Upper lobe of left lung (tissue), 6 donors: ENCODE measurements around the gene SCRT2. TPM values are rescaled to one million over a fixed set of nuclear protein-coding genes. Genes with fewer than 3 reads are reported as not detected.

Experiments
- ATAC-seq, 2 donors: fragments of 200-7000 bp; cut with Tn5 transposase; one replicate each; pipeline ENCODE4 v1.9.1; 2022; ENCODE audit warnings: mild to moderate bottlenecking in 2 of 2, moderate library complexity in 2 of 2; ENCODE audit not compliant: low FRiP score in 2 of 2
- DNase-seq, 2 donors: peaks; one replicate each; pipeline ENCODE4 v3.0.0-alpha.2; 2019 to 2020
- H3K27ac ChIP-seq, 4 donors: fragments of 200-600 bp; sonication (generic); one replicate each; pipeline ENCODE4 v1.5.1; 2016 to 2019
- H3K27me3 ChIP-seq, 4 donors: fragments of 200-600 bp; sonication (generic); one replicate each; pipeline ENCODE4 v1.5.1; 2017 to 2019
- H3K36me3 ChIP-seq, 4 donors: fragments of 200-600 bp; sonication (generic); one replicate each; pipeline ENCODE4 v1.5.1; 2016 to 2019
- H3K4me1 ChIP-seq, 4 donors: fragments of 200-600 bp; sonication (generic); one replicate each; pipeline ENCODE4 v1.5.1; 2018 to 2019
- H3K4me3 ChIP-seq, 4 donors: fragments of 200-600 bp; sonication (generic); one replicate each; pipeline ENCODE4 v1.5.1; 2017 to 2019; ENCODE audit warnings: mild to moderate bottlenecking in 2 of 4, moderate library complexity in 1 of 4
- H3K9me3 ChIP-seq, 4 donors: fragments of 200-600 bp; sonication (generic); one replicate each; pipeline ENCODE4 v1.5.1; 2018 to 2019
- EP300 ChIP-seq, 4 donors: sonication (generic); formaldehyde crosslinking; IDR thresholded peaks; one replicate each; pipeline ENCODE4 v1.5.1; 2017; ENCODE audit warnings: antibody characterized with exemption in 4 of 4, control low read depth in 2 of 4
- POLR2A ChIP-seq, 4 donors: fragments of 450-650 bp; IDR thresholded peaks; one replicate each; pipeline ENCODE4 v1.5.1; 2016 to 2017; ENCODE audit warnings: antibody characterized with exemption in 4 of 4, mild to moderate bottlenecking in 2 of 4
- POLR2AphosphoS5 ChIP-seq, 2 donors: sonication (generic); formaldehyde crosslinking; IDR thresholded peaks; one replicate each; pipeline ENCODE4 v1.5.1; 2017; ENCODE audit warnings: antibody characterized with exemption in 2 of 2
- WGBS, 2 donors: methylation state at CpG; one replicate each; pipeline ENCODE4 v1.1.5; 2017 to 2018; 5-methylcytosine and 5-hydroxymethylcytosine counted together
- total RNA-seq, 6 donors: library from RNA; depleted of rRNA in 4 of 6; stranded (reverse); fragments of >200 nt in 4 of 6; gene quantifications; one replicate each; pipeline versions ENCODE4 v1.1.0 to v1.2.1, GENCODE V29; 2016 to 2021
- TF ChIP-seq, protein P1 (sequence below), 6 experiments: fragments of 450-650 bp in 4 of 6; fragments of 200-600 bp in 2 of 6; sonication (generic) in 2 of 6; IDR thresholded peaks; one replicate each; pipeline ENCODE4 v1.5.1; 2016 to 2019; ENCODE audit warnings: antibody characterized with exemption in 6 of 6
- donor health status: DM: no; HTN: no; CAD: no; lungs with moderate emphysema.
- donor health status: DM: no; HTN: yes; CAD: no; lungs with severe emphysema.

SCRT2 gene
- total RNA-seq, 6 donors from 2014 or later: not detected

DNA sequence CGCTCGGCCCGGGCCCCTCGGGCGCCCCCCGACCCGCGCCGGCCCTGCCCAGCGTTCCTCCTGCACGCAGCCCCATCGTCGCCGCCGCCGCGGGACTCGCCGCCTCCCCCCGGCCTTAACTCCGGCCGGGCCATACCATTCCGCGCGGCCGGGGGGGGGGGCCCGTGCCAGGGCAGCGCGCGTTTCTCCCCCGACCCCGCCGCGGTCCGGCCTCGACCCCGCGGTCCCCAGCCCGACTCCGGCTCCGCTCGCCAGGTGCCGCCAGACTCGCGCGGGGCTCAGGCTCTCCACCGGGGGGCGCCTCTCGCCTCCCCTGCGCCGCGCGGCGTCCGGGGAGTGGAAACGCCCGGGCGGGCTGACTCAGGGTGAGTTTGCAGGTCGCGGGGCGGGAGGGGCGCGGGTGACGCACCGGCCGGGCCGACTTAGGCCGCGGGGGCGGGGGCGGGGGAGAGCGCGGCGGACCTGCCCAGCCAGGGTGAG is 22.5 kb downstream of the SCRT2 start, which contains the start of gene SRXN1:
TSS of gene SRXN1 (minus strand) at position 91 of the 480 bp plus-strand sequence. CDS start at position 76, 15 bp downstream.
- DNase-seq (peak; percentile 95 to 98), ATAC-seq (peak; percentile 90 to 97)
- H3K4me3 ChIP-seq: peak within 1 kb of the TSS; percentile 81 to 87 (median 84)
- peaks cover 16 to 38% (median 20%) of the 10 kb centered on the region in 4 donors for H3K4me1 ChIP-seq
- H3K27ac ChIP-seq: peak within 1 kb of the TSS; percentile 80 to 95 (median 86)
- H3K36me3 ChIP-seq: peaks cover 5 to 25% (median 13%) of the 10 kb centered on the region in 4 donors
- H3K27me3 ChIP-seq: no peaks in the 10 kb centered on the region
- peak; percentile 14 to 64 for TF ChIP-seq POLR2AphosphoS5 (IDR thresholded peaks at IDR 0.05)
- TF ChIP-seq, protein P1, sequence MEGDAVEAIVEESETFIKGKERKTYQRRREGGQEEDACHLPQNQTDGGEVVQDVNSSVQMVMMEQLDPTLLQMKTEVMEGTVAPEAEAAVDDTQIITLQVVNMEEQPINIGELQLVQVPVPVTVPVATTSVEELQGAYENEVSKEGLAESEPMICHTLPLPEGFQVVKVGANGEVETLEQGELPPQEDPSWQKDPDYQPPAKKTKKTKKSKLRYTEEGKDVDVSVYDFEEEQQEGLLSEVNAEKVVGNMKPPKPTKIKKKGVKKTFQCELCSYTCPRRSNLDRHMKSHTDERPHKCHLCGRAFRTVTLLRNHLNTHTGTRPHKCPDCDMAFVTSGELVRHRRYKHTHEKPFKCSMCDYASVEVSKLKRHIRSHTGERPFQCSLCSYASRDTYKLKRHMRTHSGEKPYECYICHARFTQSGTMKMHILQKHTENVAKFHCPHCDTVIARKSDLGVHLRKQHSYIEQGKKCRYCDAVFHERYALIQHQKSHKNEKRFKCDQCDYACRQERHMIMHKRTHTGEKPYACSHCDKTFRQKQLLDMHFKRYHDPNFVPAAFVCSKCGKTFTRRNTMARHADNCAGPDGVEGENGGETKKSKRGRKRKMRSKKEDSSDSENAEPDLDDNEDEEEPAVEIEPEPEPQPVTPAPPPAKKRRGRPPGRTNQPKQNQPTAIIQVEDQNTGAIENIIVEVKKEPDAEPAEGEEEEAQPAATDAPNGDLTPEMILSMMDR (IDR thresholded peaks at IDR 0.05): peak; percentile 57 to 87 (median 76)
- peak in 2 of 4 donors; percentile 60 to 78 for TF ChIP-seq POLR2A (IDR thresholded peaks at IDR 0.05)
- TF ChIP-seq EP300 (IDR thresholded peaks at IDR 0.05): no peak
- H3K9me3 ChIP-seq: no peaks in the 10 kb centered on the region
- 2% methylated on average over 18 of the region's 74 CpGs; no CpG with 5 or more reads in 1 of the 2 donors for WGBS, 2 donors

DNA sequence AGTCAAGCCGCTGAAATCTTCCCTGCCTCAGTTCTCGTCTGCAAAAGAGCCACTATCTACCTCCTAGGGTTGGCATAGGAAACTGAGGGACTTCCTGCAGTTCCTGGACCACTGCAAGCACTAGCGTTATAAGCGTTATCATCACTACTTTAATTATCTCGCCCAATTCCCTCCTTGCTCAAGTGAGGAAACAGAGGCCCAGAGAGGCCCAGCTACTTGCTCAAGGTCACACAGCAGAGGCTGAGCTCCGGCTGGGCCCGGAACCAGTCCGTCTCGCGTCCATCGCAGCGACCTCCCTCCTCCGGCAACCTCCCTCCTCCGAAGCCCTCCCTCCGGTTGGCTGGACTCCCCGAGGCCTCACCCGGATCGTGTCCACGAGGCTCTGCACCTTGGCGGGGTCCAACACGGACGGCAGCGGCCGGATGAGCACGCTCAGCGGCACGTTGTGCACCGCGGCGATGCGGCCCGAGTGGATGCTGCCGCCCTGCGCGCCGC is 22.9 kb downstream of the SCRT2 start:
- TF ChIP-seq POLR2AphosphoS5 (IDR thresholded peaks at IDR 0.05) (no peak), POLR2A (IDR thresholded peaks at IDR 0.05) (no peak), EP300 (IDR thresholded peaks at IDR 0.05) (no peak)
- TF ChIP-seq, protein P1 (IDR thresholded peaks at IDR 0.05): no peak
- DNase-seq (peak in 1 of 2 donors; percentile 23), ATAC-seq (peak in 1 of 2 donors; percentile 30)
- 4% methylated on average over 7 to 18 of the region's 36 CpGs for WGBS, 2 donors
- H3K27ac ChIP-seq: peak overlapping the region; percentile 80 to 95 (median 86)
- H3K4me3 ChIP-seq: peak overlapping the region; percentile 81 to 87 (median 84)
- peaks cover 16 to 38% (median 20%) of the 10 kb centered on the region in 4 donors for H3K4me1 ChIP-seq
- H3K9me3 ChIP-seq: no peaks in the 10 kb centered on the region
- peaks cover 10 to 30% (median 18%) of the 10 kb centered on the region in 4 donors for H3K36me3 ChIP-seq
- no peaks in the 10 kb centered on the region for H3K27me3 ChIP-seq

DNA sequence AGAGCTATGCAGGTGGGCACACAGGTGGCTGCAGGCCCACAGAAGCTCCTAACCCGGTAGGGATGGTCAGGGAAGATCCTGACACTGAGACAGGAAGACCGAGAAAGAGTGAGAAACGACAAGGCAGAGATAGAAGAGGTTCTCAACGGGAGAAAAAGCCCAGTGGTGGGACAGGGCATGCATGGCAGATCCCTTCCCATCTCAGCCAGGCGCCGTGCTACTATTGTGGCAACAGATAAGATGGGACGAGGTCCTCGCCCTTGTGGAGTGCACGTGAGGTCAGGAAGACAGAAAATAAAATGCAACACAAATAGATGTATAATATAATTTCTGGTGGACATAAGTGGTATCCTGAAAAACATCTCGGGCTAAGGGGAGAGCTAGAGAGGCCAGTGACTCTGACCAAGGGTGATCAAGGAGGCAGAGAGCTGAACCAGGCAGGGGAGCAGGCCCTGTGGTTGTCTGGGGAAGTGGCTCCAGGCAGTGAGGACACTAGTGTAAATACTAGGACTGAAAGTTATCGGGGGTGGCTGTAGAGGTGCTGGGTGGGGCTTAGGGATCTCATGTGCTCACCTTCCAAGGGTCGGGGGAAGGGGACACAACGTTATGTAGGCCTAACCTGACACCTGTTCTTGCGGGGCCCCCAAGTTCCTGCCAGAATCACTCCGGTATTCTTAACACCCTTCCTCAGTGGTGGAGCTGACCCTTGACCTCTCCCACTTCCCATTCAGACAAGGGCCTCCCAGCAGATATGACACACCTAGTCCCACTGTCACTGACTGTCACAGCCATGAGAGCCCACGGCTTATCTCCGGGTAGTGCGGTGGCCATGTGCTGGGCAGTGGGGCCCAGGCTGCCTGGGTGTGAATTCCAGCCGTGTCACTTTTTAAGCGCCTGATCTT is 23.6 kb downstream of the SCRT2 start:
- peak overlapping the region; percentile 81 to 87 (median 84) for H3K4me3 ChIP-seq
- H3K27ac ChIP-seq: peak overlapping the region; percentile 80 to 95 (median 86)
- H3K4me1 ChIP-seq: peaks cover 16 to 38% (median 20%) of the 10 kb centered on the region in 4 donors
- DNase-seq (peak in 1 of 2 donors; percentile 31), ATAC-seq (no peak)
- H3K9me3 ChIP-seq: no peaks in the 10 kb centered on the region
- H3K36me3 ChIP-seq: peaks cover 11 to 37% (median 25%) of the 10 kb centered on the region in 4 donors
- 57 to 68% methylated on average over 14 to 20 of the region's 20 CpGs for WGBS, 2 donors
- no peaks in the 10 kb centered on the region for H3K27me3 ChIP-seq
- TF ChIP-seq POLR2A (IDR thresholded peaks at IDR 0.05) (no peak), POLR2AphosphoS5 (IDR thresholded peaks at IDR 0.05) (no peak), EP300 (IDR thresholded peaks at IDR 0.05) (no peak)
- TF ChIP-seq, protein P1 (IDR thresholded peaks at IDR 0.05): no peak

DNA sequence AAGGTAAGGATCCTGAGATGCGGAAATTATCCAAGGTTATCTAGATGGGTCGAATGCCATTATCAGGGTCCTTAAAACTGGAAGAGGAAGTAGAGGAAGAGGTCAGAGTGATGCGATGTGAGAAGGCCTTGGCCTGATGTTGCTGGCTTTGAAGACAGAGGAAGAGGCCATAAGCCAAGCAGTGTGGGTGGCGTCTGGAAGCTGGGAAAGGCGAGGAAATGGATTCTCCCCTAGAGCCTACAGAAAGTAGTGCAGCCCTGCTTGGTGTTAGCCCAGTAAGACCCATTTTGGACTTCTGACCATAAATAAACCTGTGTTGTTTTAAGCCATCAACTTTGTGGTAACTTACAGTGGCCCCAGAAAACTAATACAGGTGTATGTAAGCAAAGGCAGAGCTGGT is 24.6 kb downstream of the SCRT2 start:
- Histone ChIP-seq H3K27ac (no peak overlapping the region), H3K9me3 (no peaks in the 10 kb centered on the region), H3K4me3 (no peak overlapping the region), H3K36me3 (peaks cover 11 to 39% (median 25%) of the 10 kb centered on the region in 4 donors), H3K4me1 (peaks cover 16 to 41% (median 22%) of the 10 kb centered on the region in 4 donors), H3K27me3 (no peaks in the 10 kb centered on the region)
- 84 to 88% methylated on average over 5 of the region's 5 CpGs for WGBS, 2 donors
- TF ChIP-seq, protein P1 (IDR thresholded peaks at IDR 0.05): peak in 1 of 6 experiments; percentile 7
- no peak for TF ChIP-seq EP300 (IDR thresholded peaks at IDR 0.05)
- ATAC-seq: no peak
- no peak for DNase-seq
